ENCODE data around the gene ARHGAP32.

- no peak for TF ChIP-seq EZH2 (IDR thresholded peaks at IDR 0.05)
- TF ChIP-seq CTCF (IDR thresholded peaks at IDR 0.05) = no peak
These were observed 18.0 kb upstream of the ARHGAP32 start for GRCh38 chr11:129209891-129210830.
